ENCODE measurements around the gene SFTA2.
"Not testable (repeated sequence)": the region's sequence is repeated elsewhere in the genome, so short reads cannot be mapped to it uniquely, and the experiment has no call there.

The SFTA2 gene

DNA sequence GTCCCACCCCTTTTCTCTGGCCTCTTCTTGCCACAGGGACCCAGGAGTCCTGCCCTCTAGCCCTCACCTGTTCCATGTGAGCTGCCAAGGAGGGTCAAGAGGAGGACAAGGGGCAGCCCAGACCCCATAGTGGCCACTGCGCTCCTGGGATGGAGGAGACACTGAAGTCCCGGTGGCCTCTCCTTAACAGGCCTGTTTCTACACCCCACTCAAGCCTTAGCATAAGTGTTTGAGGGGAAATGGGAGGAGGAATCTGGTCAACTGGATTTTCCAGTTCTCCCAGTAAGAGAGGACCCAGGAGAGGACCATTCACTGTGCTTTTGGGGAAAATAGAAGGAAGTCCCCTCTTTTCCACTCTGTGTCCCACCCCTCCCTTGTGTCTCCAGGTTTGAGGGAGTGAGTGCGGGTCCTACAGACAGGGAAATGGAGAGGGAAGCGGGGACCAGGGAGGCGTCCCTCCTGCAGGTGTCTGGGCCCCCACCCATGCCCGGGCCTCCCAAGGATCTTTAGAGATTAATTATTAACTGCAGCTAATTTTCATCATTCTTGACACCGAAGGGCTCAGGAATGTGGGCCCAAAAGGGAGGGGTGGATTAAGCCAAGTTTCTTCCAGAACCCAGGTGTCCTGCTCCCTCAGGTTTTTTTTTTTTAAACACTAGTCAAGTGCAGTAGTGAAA, at the start of gene SFTA2:
Gene SFTA2 (minus strand): TSS at position 202 of the 677 bp plus-strand sequence. CDS start 74 bp downstream, at position 128.
- DNase-seq, result peak in 1 of 10 donors; percentile 70
- intact Hi-C loops (cut with DNase I), result no loop called here

DNA sequence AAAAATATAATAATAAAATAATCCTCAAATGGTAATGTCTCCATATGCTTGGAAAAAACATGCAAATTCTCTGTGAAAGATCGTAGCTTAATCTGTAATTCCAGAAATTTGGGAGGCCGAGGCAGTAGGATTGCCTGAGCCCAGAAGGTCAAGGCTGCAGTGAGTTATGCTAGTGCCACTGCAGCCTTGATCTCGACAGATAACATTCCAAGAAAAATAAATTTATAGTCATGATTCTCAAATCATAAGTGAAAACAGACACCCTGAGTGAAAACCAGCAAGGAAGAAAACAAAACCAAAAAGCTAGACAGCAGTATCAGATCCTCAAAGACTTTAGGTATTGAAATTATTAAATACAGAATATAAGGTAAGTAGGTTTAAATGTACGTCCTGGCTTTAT, 47.7 kb upstream of the SFTA2 start:
- no peak for DNase-seq
- intact Hi-C loops (cut with DNase I), result no loop called here

DNA sequence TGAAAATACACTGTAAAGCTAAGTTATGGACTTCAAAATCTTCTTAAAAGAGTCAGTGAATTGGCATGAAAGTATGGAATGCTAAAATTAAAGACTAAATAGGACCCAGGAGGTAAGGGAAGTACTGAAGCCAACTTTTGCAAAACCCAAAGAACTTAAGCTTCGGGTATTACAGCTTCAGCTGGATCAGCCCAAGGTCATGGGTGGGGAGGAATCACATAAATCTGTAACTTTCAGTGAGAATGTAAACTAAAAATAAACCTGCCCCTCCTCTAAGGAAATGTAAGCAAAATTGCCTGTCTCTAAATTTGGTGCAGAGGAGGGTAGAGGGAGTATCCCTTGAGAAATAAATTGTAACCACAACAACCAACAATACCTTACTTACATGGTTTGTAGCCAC, 47.2 kb upstream of the SFTA2 start:
- intact Hi-C loops (cut with DNase I), result no loop called here
- no peak for DNase-seq

DNA sequence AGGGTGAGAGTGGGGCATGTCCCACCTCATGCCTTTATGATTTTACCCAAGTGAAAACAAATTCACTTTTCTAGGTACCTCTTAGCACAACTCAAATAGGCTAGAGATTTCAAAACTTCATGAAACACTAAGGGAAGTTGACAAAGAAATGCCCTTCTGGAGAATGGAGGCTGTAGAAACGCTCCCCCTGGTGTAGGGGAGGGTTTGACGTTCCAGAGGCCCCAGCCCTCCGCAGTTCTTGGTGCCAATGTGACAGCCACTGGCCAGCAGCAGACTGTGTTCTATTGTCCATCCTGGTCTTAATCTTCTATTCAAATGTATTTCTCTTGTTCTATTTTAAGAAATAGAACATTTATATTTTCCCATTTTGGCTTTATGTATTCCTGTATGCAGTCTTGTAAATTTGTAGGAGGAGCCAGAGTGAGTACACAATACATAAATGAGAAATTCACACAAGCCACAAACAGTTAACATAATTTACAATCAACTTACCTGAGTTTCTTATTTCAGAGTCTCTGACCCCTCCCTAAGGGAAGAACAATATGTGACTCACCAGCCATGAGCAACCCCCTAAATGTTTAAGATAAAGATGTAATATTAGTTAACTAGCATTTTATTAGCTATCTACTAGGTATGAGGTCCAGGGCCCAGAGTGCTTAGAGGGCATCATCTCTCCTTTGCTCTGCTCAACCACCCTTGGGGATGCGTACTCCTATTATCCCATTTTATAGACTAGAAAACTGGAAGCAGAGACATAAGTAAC, 42.7 kb upstream of the SFTA2 start:
- DNase-seq, result no peak
- intact Hi-C loops (cut with DNase I), result no loop called here

DNA sequence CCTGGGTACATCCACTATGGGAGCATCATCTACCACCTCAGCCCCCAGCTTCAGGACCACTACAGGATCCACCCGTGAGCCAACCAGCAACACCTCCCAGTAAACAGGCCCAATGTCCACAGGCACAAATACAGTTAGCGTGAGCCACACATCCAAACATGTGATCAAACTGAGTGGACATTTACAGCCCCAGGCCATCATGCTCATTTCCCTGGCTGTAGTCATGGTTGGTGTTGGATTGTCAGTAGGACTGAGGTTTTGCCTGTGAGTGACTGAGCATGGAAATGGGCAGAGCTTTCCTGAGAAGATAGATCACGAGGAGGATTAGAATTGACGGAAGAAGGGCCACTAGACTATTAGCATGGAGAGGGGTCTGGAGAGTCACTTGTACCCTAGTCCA, 40.8 kb upstream of the SFTA2 start:
- DNase-seq, result no peak
- intact Hi-C loops (cut with DNase I), result no loop called here

DNA sequence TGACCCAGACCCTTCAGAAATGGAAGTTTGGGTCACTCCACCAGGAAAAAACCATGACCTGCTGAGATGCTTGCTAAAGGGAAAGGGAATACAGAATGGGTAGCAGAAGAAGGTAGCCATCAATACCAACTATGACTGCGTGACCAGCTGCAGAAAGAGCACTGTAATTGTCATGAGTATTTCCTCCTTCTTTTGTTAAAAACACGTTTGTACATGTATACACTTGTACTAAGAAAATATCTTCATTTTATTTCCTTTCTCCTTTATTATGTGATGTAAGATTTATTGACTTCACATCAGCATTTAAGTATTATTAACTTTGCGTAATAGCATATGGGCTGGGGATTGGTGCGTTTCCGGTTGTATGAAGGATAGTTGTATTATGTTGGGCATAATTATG, 39.0 kb upstream of the SFTA2 start:
- intact Hi-C loops (cut with DNase I), result no loop called here
- no peak for DNase-seq

DNA sequence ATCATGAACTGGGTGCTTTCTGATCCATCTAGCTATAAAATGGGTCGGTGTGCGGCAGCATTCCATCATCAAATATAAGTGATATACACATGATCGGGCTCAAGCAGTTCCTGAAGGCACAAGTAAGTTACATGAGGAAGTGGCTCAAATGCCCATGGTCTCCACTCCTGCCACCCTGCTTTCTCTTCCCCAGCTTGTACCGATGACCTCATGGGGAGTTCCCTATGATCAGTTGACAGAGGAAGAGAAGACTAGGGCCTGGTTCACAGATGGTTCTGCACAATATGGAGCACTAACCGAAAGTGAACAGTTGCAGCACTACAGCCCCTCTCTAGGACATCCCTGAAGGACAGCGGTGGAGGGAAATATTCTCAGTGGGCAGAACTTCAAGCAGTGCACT, 37.2 kb upstream of the SFTA2 start:
- DNase-seq; intact Hi-C loops (cut with DNase I): not testable (repeated sequence)

DNA sequence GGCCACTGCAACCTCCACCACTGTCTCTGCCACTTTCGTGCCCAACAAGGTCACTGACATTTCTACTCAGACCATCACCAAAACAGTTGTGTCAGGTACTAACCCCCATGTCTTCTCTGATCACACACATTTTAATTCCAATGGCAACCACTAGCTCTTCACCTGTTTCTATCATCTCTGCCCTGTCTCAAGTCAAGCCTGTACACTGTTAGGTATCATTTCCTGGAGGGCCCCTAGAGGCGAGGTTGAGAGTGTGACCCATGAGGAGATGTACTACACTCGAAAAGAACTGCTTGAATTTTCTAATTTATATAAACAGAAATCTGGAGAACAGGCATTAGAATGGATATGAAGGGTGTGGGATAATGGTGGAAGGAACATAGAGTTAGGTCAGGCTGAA, 34.2 kb upstream of the SFTA2 start:
- no peak for DNase-seq
- intact Hi-C loops (cut with DNase I), result no loop called here

DNA sequence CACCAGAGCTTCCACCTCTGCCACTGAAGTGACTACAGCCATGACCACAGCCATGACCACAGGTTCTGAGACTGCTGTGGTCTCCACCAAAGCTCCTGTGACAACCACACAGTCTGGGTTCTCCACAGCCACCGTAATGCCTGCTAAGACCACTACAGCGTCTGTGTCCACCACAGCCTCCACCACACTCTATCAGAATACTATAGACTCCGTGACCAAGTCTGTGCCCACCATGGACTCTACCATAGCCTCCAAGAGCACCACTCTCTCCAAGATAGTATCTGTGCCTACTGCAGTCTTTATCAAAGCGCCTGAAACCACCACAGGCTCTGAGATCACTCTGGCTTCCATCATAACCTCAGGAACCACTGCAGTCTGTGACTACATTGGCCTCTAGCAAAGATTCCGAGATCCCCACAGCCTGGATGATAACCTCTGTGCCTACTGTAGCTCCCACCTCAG, 33.2 kb upstream of the SFTA2 start:
- no peak for DNase-seq
- intact Hi-C loops (cut with DNase I), result no loop called here

DNA sequence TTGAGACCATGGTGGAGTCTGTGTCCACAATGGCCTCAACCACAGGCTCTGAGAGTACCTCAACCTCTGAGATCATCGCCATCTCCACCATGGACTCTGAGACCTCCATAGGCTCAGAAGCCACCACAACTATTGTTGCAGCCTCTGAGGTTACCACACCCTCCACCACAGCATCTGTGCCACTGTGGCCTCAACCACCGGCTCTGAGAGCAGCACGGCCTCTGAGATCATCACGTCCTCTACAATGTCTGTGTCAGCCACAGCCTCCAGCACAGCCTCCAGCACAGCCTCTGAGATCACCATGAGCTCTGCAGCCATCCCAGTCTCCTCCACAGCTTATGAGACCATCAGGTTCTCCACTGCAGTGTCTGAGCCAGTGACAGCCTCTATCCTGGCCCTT, 32.1 kb upstream of the SFTA2 start:
- DNase-seq, result no peak
- intact Hi-C loops (cut with DNase I), result no loop called here

DNA sequence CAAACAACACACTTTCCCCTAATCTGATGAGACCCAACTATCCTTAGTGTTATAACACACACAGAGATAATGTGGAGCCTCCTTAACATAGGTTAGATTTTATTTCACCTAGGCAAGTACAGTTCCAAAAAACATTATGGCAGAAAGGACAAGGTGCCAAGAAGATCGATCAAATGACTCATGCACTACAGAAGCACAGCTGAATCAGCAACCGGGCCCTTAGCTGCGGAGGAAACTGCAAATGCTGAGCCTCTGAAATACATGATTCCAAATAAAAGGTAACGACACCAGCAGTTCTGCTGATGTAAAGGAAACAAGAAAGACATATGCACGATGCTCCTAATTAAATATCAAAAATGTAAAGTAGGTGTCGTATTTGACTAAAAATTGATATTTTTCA, 31.7 kb upstream of the SFTA2 start:
- no peak for DNase-seq
- intact Hi-C loops (cut with DNase I), result no loop called here

DNA sequence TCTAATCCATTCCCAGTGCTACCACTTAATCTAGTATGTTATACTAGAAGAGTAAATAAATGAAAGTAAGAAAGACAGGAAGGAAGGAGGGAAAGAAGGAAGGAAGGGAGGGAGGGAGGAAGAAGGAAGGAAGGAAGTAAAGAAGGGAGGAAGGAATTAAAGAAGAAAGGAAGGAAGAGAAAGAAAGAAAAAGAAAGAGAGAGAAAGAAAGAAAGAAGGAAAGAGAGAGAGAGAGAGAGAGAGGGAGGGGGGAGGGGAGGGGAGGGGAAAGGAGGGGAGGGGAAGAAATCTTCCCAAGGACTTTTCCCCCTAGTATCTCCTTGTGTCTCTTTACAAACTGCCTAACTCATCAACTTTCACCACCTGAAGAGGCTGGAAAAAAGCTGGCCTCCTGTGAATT, 30.7 kb upstream of the SFTA2 start:
- intact Hi-C loops (cut with DNase I), result no loop called here
- no peak for DNase-seq

DNA sequence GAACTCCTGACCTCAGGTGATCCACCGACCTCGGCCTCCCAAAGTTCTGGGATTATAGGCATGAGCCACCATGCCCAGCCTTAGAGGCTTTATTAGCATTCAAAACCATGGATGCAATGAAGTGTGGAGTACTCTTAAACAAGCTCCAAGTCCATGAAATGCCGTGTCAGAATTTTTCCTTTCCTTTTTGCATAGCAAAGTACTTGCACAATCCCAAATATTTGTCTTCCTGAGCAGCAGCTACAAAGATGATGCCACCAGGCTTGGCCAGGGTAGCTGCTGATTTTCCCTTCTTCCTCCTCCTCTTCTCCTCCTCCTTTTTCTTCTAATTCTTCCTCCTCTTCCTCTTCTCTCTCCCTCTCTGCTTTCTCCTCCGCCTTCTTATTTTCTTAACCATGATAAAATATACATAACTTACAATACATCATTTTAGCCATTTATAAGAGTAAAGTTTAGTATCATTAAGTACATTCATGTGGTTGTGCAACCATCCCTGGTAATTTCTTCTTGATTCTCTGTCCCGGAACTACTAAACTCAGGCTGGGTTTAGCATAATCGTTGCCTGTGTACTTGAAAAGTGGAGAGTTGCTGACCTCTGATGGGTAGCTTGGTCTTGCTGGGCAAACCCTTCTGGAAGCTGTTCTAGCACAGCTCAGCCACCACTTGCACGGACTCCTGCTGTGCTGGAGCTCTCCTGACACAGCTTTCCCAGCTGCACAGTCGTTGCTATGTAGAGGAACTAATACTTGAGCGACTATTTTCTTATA, 29.1 kb upstream of the SFTA2 start:
- intact Hi-C loops (cut with DNase I), result no loop called here

DNA sequence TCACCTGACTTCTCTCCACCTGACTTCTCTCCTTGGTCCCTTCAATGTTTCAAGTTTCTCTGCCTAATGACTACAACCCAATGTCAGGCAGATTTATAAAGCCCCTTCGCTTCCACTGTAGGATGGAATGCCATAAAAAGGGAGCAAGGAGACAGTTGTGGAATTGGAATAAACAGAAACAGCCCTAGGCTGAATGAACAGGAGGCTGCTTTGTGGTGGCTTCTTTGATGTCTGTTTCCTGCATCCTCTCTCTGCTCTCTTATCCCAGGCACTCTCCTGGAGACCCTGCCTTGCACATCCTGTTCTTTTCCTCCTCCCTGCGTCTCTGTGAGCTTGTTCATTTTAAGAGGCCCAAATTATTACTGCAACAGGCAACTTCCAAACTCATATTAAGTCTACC, 25.7 kb upstream of the SFTA2 start:
- intact Hi-C loops (cut with DNase I), result no loop called here
- no peak for DNase-seq

More for the DNA sequence above, 29.1 kb upstream of the SFTA2 start:
- DNase-seq, result no peak

DNA sequence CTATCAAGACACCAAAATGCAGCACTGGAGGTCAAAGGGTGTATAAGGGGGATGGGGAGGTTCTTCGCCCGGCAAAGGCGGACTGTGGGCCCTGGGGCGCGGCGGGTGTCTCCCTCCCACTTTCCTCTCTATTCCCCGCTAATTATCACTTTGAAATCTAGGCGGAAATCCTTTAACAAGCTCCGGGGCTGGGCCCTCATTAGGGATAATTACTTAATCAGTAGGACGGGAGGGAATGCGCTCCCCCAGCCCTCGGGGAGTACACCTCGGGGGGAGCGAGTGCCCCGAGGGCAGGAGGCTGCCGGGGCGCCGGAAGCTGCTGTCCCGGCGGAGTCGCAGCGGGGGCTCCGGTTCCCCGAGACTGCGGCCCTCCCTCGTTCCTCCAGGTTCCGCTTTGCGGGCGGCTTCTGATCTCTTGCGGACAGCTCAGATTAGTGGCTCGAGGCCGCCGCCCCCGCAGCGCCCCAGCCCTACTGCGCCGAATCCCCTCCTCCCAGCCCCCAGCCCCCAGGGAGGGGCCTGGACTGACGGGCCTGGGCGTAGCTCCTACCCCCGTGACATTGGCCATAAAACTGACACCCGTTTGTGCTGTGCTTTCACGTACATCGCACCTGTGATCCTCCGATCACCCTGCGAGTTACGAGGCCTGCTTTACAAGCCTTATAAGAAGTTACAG, 23.5 kb upstream of the SFTA2 start:
- intact Hi-C loops (cut with DNase I), result no loop called here
- DNase-seq, result peak in 7 of 10 donors; percentile 17 to 85 (median 48)

DNA sequence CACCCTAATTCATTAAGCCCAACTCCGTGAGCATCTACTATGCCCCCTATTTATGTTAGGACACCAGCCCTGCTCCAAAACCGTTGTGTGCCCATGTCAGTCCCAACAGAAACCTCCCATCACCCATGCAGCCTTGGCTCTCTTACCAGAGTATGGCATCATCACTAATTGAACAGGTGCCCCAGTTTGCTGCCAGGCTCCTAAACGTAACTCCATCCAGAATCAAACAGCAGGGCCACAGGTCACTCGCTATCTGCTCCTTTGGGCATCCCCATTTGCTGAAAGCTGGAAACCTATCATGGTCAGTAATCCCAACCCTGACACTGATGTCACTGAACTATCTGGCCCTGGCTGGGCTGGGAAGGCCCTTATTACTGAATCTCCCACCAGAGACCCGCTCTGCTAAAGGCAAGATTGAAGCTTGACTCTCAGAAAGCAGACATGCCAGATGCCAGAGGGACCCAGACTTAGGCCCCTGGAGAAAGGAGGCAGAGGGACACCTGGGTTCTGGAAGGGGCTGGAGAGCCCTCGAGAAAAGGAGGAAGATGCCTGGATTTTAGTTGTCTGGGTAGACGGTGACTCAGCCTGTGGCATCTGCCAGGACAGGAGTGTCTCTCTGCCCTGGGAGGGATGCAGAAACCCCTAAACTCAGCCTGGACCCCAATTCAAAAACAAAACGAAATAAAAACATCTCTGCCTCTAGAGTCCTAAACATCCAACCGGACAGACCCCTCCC, 22.8 kb upstream of the SFTA2 start:
- intact Hi-C loops (cut with DNase I), result no loop called here

DNA sequence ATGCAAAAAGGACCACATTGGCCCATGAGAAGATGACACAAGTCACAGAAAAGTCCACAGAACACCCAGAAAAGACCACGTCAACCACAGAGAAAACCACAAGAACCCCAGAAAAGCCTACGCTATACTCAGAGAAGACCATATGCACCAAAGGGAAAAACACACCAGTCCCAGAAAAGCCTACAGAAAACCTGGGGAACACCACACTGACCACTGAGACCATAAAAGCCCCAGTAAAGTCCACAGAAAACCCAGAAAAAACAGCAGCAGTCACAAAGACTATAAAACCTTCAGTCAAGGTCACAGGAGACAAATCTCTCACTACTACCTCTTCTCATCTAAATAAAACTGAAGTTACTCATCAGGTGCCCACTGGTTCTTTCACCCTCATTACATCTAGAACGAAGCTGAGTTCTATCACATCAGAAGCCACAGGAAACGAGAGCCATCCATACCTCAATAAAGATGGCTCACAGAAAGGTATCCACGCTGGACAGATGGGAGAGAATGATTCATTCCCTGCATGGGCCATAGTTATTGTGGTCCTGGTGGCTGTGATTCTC, 20.0 kb upstream of the SFTA2 start:
- intact Hi-C loops (cut with DNase I), result no loop called here
- DNase-seq, result peak in 1 of 10 donors; percentile 6

More for the DNA sequence above, 22.8 kb upstream of the SFTA2 start:
- DNase-seq, result peak in 1 of 10 donors; percentile 28

DNA sequence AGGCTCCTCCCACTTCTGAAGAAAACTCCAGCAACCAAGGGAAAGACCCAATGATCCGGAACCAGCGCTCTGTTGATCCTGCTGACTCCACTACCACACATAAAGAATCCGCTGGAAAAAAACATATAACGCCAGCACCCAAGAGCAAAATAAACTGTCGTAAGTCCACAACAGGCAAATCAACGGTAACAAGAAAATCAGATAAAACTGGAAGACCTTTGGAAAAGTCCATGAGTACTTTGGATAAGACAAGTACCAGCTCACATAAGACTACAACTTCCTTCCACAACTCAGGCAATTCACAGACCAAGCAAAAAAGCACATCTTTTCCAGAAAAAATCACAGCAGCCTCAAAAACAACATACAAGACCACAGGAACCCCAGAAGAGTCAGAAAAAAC, 16.8 kb upstream of the SFTA2 start:
- no peak for DNase-seq
- intact Hi-C loops (cut with DNase I), result no loop called here

DNA sequence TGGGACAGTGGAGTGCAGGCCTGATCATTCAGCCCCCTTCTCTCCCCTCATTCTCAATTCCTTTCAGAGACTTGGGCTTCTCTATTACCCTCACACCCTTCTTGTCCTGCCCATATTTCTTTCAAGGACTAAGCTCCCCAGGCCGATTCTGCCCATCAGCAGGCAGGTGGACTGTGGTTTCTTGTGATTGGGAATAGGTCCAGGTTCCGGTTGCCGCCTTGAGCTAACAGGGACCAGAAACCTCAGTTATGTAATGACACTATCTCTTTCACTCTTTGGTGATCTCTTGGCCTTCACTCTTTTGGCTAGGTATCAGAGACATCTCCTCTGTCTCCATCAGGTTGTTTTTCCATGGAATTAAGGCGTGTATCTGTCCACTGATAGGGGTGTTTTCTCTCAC, 15.3 kb upstream of the SFTA2 start:
- intact Hi-C loops (cut with DNase I), result no loop called here
- no peak for DNase-seq

DNA sequence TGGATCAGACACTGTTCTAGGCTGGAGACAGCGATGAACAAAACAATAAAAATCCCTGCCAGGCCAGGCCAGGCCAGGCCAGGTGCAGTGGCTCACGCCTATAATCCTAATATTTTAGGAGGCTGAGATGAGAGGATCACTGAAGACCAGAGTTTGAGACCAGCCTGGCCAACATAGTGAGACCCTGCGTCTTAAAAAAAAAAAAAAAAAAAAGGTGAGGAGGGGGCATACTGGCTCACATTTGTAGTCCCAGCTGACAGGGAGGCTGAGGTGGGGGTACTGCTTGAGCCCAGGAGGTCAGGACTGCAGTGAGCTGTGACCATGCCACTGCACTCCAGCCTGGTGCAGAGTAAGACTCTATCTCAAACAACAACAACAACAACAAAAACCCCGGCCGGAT, 13.3 kb upstream of the SFTA2 start:
- intact Hi-C loops (cut with DNase I), result no loop called here
- DNase-seq, result no peak
